K562 (cell line): Measurements from ENCODE around the gene APBB2. TPM values are rescaled to one million over a fixed set of nuclear protein-coding genes. Genes with fewer than 3 reads are reported as not detected.

ENCODE experiments used
- ATAC-seq: fragments of 200-7000 bp; cut with Tn5 transposase; 3 replicates; pipeline ENCODE4 v1.9.1; 2020; ENCODE audit warnings: moderate library complexity
- BruUV-seq: library from RNA; stranded (reverse); fragments of 400-500 nt; replicated peaks from 2 replicates; lab custom pipeline; 2021; lab: Mats Ljungman, UMichigan
- CTCF ChIA-PET: fragments of 300-600 bp; formaldehyde crosslinking; extraction: SDS; loops from one replicate; lab custom pipeline; 2021; ENCODE audit warnings: low intra/inter-chr PET ratio; lab: Yijun Ruan, JAX
- POLR2A ChIA-PET: fragments of 300-600, 350-650 bp; sonication (Branson Sonifier 250); formaldehyde crosslinking; extraction: SDS; loops from one replicate; lab custom pipeline; 2021; ENCODE audit warnings: antibody characterized with exemption, inconsistent platforms; lab: Yijun Ruan, JAX
- DNase-seq, 4 experiments: peaks; one replicate each; pipeline versions ENCODE4 v3.0.0 to v3.0.0-alpha.2; 2011 to 2018; ENCODE audit warnings: low spot score in 3 of 4, mixed read lengths in 3 of 4; ENCODE audit errors: extremely low read depth in 1 of 4
- FAIRE-seq: peaks from 2 replicates; lab custom pipeline; 2011; peaks lifted over from hg19 to GRCh38; lab: Jason Lieb, UNC
- H2AFZ ChIP-seq: 2 replicates; pipeline ENCODE4 v1.6.0; 2011; ENCODE audit warnings: low read depth, low read length, control low read depth, inconsistent platforms
- H3K27ac ChIP-seq: fragments of 200-600 bp; 3 replicates; pipeline ENCODE4 v1.8.0; 2011; ENCODE audit warnings: low read depth, mild to moderate bottlenecking, control low read depth, inconsistent platforms, low read length, moderate library complexity, mixed read lengths; ENCODE audit errors: extremely low read depth
- H3K27me3 ChIP-seq, 2 experiments: fragments of 300-600 bp in 1 of 2; 2 replicates in 1 of 2; 3 replicates in 1 of 2; pipeline versions ENCODE4 v1.6.0 to v1.8.0; 2011; ENCODE audit warnings: inconsistent platforms in 2 of 2, low read length in 2 of 2, mild to moderate bottlenecking in 1 of 2, mixed read lengths in 1 of 2, moderate library complexity in 1 of 2; ENCODE audit not compliant: control insufficient read depth in 2 of 2, insufficient read depth in 2 of 2
- H3K36me3 ChIP-seq: fragments of 300-600 bp; 3 replicates; pipeline ENCODE4 v1.8.0; 2011; ENCODE audit warnings: mild to moderate bottlenecking, low read length, inconsistent platforms; ENCODE audit not compliant: control insufficient read depth, insufficient read depth
- H3K4me1 ChIP-seq, 2 experiments: fragments of 200-600 bp in 1 of 2; replicated peaks in 1 of 2; 2 replicates in 1 of 2; 3 replicates in 1 of 2; pipeline versions ENCODE4 v1.5.1 to v1.8.0; 2011; ENCODE audit warnings: inconsistent platforms in 2 of 2, low read length in 2 of 2, mild to moderate bottlenecking in 1 of 2, mixed read lengths in 1 of 2, moderate library complexity in 1 of 2; ENCODE audit not compliant: control insufficient read depth in 2 of 2, insufficient read depth in 2 of 2
- H3K4me2 ChIP-seq: 2 replicates; pipeline ENCODE4 v1.6.1; 2011; ENCODE audit warnings: low read length, control low read depth, inconsistent platforms, mixed read lengths; ENCODE audit not compliant: insufficient read depth
- H3K4me3 ChIP-seq: fragments of 200-600 bp; sonication (generic), shearing (Covaris generic); 2 replicates; pipeline ENCODE4 v1.5.1; 2016; ENCODE audit warnings: control low read depth, inconsistent platforms
- H3K79me2 ChIP-seq: fragments of 200-600 bp; 3 replicates; pipeline ENCODE4 v1.8.0; 2011; ENCODE audit warnings: low read length, inconsistent platforms; ENCODE audit not compliant: control insufficient read depth, insufficient read depth
- H3K9ac ChIP-seq, 2 experiments: 2 replicates each; pipeline versions ENCODE4 v1.6.0 to v1.6.1; 2011; ENCODE audit warnings: low read depth in 2 of 2, low read length in 2 of 2, control low read depth in 1 of 2, inconsistent platforms in 1 of 2, mild to moderate bottlenecking in 1 of 2, mixed read lengths in 1 of 2; ENCODE audit not compliant: insufficient read depth in 1 of 2
- H3K9me1 ChIP-seq: one replicate; pipeline ENCODE4 v1.6.0; 2011; ENCODE audit warnings: inconsistent platforms, mild to moderate bottlenecking, low read length, moderate library complexity; ENCODE audit not compliant: control insufficient read depth, insufficient read depth
- H3K9me3 ChIP-seq: replicated peaks from 2 replicates; pipeline ENCODE4 v1.5.1; 2011; ENCODE audit warnings: low read depth, low read length, inconsistent platforms; ENCODE audit not compliant: control insufficient read depth, insufficient read depth
- H4K20me1 ChIP-seq: replicated peaks from 2 replicates; pipeline ENCODE4 v1.6.1; 2011; ENCODE audit warnings: low read length, inconsistent platforms, mixed read lengths; ENCODE audit not compliant: control insufficient read depth, insufficient read depth
- CLOCK ChIP-seq: fragments of 250-450 bp; sonication (Bioruptor Pico); IDR thresholded peaks from 2 replicates; pipeline ENCODE4 v1.4.0; 2020; ENCODE audit warnings: mild to moderate bottlenecking, moderate library complexity, borderline replicate concordance
- E2F5 ChIP-seq: sonication (generic); formaldehyde crosslinking; IDR thresholded peaks from 2 replicates; pipeline ENCODE4 v1.8.0; 2022; ENCODE audit warnings: mild to moderate bottlenecking, missing genetic modification reagents
- NFIX ChIP-seq: fragments of 250-450 bp; sonication (Bioruptor Pico); IDR thresholded peaks from 2 replicates; pipeline ENCODE4 v1.4.0; 2020; ENCODE audit warnings: low read depth, mild to moderate bottlenecking, moderate library complexity
- PCBP2 ChIP-seq: fragments of 200-400 bp; formaldehyde crosslinking; IDR thresholded peaks from 2 replicates; pipeline ENCODE4 v1.6.1; 2018; ENCODE audit warnings: low read length, low read depth, mild to moderate bottlenecking, moderate library complexity; ENCODE audit not compliant: poor library complexity, severe bottlenecking
- SLC30A9 ChIP-seq: fragments of 250-450 bp; sonication (Bioruptor Pico); IDR thresholded peaks from 2 replicates; pipeline ENCODE4 v1.8.0; 2022; ENCODE audit warnings: mild to moderate bottlenecking, moderate library complexity
- SRSF1 ChIP-seq: fragments of 200-400 bp; formaldehyde crosslinking; IDR thresholded peaks from 2 replicates; pipeline ENCODE4 v1.6.1; 2017; ENCODE audit warnings: mild to moderate bottlenecking, low read depth, low read length, moderate library complexity
- TRIM24 ChIP-seq, 2 experiments: fragments of 450-650 bp; IDR thresholded peaks; 2 replicates each; pipeline ENCODE4 v1.6.1; 2016
- ZNF134 ChIP-seq: fragments of 250-450 bp; sonication (Bioruptor Pico); conservative IDR thresholded peaks from 2 replicates; pipeline ENCODE4 v1.4.0; 2020
- WGBS: fragments of 100-300 bp; shearing (Covaris generic); methylation state at CpG from one replicate; pipeline ENCODE4 v1.1.6; 2016; ENCODE audit warnings: low coverage, mixed read lengths; ENCODE audit not compliant: insufficient coverage; ENCODE audit errors: missing lambda C conversion rate; 5-methylcytosine and 5-hydroxymethylcytosine counted together
- in situ Hi-C: fragments of 300-500 bp; cut with MboI; formaldehyde crosslinking; loops from 4 replicates; pipeline ENCODE4 v1.15.0; 2018; ENCODE audit warnings: inconsistent platforms, mixed read lengths
- intact Hi-C: fragments of 100-400 bp; cut with micrococcal nuclease; formaldehyde crosslinking; loops from 2 replicates; pipeline ENCODE4 v1.14.2; 2022
- polyA plus RNA-seq, 8 experiments: library from polyadenylated mRNA; depleted of rRNA in 4 of 8; stranded (reverse) in 5 of 8; unstranded in 3 of 8; fragments of >200 nt; fragmentation: Nextera tagmentation in 2 of 8; fragmentation: Illumina TruSeq in 1 of 8; extraction: Ambion mirVana in 2 of 8; extraction: Trizol in 1 of 8; gene quantifications; 2 replicates each; pipeline versions ENCODE4 v1.2.1 to v1.2.3, GENCODE V29; 2011 to 2014; ENCODE audit warnings: inconsistent platforms in 1 of 8, missing spikeins in 1 of 8
- total RNA-seq, 7 experiments: library from RNA; depleted of rRNA in 6 of 7; stranded (reverse); fragments of >200 nt in 6 of 7; fragmentation: Illumina TruSeq in 2 of 7; extraction: Trizol in 2 of 7; gene quantifications; 2 replicates each; pipeline versions ENCODE4 v1.2.1 to v1.2.3, GENCODE V29; 2011 to 2021; ENCODE audit warnings: low replicate concordance in 1 of 7

APBB2 gene
- total and polyA plus RNA-seq, 9 of the 15 experiments (the other 6 are each of a cell fraction or from before 2014, with no cell fraction given) = 0.08 to 2.1 (median 1.4) TPM

- 1% methylated on average over 5 of the region's 5 CpGs for WGBS
- in situ Hi-C loops (no loop called here), intact Hi-C loops (no loop called here)
- ChIA-PET POLR2A (interaction anchor here (1.2 kb wide), 1 partner anchor 34 kb away, joined by 3 read pairs; no protein-coding TSS in a partner anchor), CTCF (no interaction called here)
- FAIRE-seq = no peak
- no peak for DNase-seq
- Histone ChIP-seq H3K9me3 (no peaks in the 10 kb centered on the region), H3K27me3 (no peaks in the 10 kb centered on the region), H3K9ac (no peak overlapping the region), H3K4me2 (no peak overlapping the region), H3K4me1 (no peaks in the 10 kb centered on the region), H3K9me1 (no peaks in the 10 kb centered on the region), H3K36me3 (no peaks in the 10 kb centered on the region), H4K20me1 (no peaks in the 10 kb centered on the region), H3K27ac (no peak overlapping the region), H3K4me3 (no peak overlapping the region), H2AFZ (no peak overlapping the region), H3K79me2 (no peaks in the 10 kb centered on the region)
- BruUV-seq = no TSS peak
- TF ChIP-seq SLC30A9 (CRISPR knock-in tag) (no peak), SRSF1 (no peak), ZNF134 (CRISPR knock-in tag) (no peak), TRIM24 (IDR thresholded peaks at IDR 0.05) (no peak), E2F5 (CRISPR knock-in tag) (no peak), PCBP2 (no peak), NFIX (CRISPR knock-in tag) (no peak), CLOCK (CRISPR knock-in tag) (no peak)
- ATAC-seq = no peak
Observed at GRCh38 chr4:41144812-41145211, 69.5 kb downstream of the APBB2 start.
